HepG2 (cell line): ENCODE data around the gene CARMIL3. TPM values are rescaled to one million over a fixed set of nuclear protein-coding genes. Genes with fewer than 3 reads are reported as not detected.

Experiments used
- ARNT ChIP-seq: fragments of 450-650 bp; IDR thresholded peaks from 2 replicates; pipeline ENCODE4 v1.6.1; 2017
- ASH2L ChIP-seq: fragments of 300-600, 200-600 bp; sonication (generic); IDR thresholded peaks from 2 replicates; pipeline ENCODE4 v1.7.0; 2017; ENCODE audit warnings: low read depth, mild to moderate bottlenecking, moderate library complexity, mixed read lengths, low read length; ENCODE audit not compliant: insufficient read length
- FOSL2 ChIP-seq: sonication (generic); formaldehyde crosslinking; IDR thresholded peaks from 2 replicates; pipeline ENCODE4 v1.4.0; 2020; ENCODE audit warnings: missing genetic modification reagents
- KAT2B ChIP-seq: fragments of 150-350 bp; IDR thresholded peaks from 2 replicates; pipeline ENCODE4 v1.6.1; 2014; ENCODE audit warnings: low read depth, low read length, borderline replicate concordance
- KDM4B ChIP-seq: sonication (generic); formaldehyde crosslinking; IDR thresholded peaks from 2 replicates; pipeline ENCODE4 v1.4.0; 2020; ENCODE audit warnings: missing genetic modification reagents
- MZF1 ChIP-seq: sonication (generic); formaldehyde crosslinking; IDR thresholded peaks from 2 replicates; pipeline ENCODE4 v1.8.1; 2023; ENCODE audit warnings: mild to moderate bottlenecking, missing genetic modification reagents, borderline replicate concordance
- RARG ChIP-seq: sonication (generic); formaldehyde crosslinking; IDR thresholded peaks from 2 replicates; pipeline ENCODE4 v1.4.0; 2020; ENCODE audit warnings: low read depth, mild to moderate bottlenecking, missing genetic modification reagents
- TP53 ChIP-seq: sonication (generic); formaldehyde crosslinking; conservative IDR thresholded peaks from 2 replicates; pipeline ENCODE4 v1.4.0; 2020; ENCODE audit warnings: missing genetic modification reagents
- XRCC5 ChIP-seq: fragments of 200-400 bp; formaldehyde crosslinking; optimal IDR thresholded peaks from 2 replicates; pipeline ENCODE3; 2017; ENCODE audit warnings: mild to moderate bottlenecking, low read length
- ZC3H4 ChIP-seq: sonication (generic); formaldehyde crosslinking; IDR thresholded peaks from 2 replicates; pipeline ENCODE4 v1.4.0; 2020; ENCODE audit warnings: missing genetic modification reagents, borderline replicate concordance
- ZFP62 ChIP-seq: sonication (generic); formaldehyde crosslinking; IDR thresholded peaks from 2 replicates; pipeline ENCODE4 v1.4.0; 2020; ENCODE audit warnings: missing genetic modification reagents
- ZNF253 ChIP-seq: sonication (generic); formaldehyde crosslinking; IDR thresholded peaks from 2 replicates; pipeline ENCODE4 v1.8.0; 2022; ENCODE audit warnings: mild to moderate bottlenecking, missing genetic modification reagents, borderline replicate concordance
- ZNF326 ChIP-seq: sonication (generic); formaldehyde crosslinking; IDR thresholded peaks from 2 replicates; pipeline ENCODE4 v1.4.0; 2020; ENCODE audit warnings: missing genetic modification reagents, borderline replicate concordance
- ZNF558 ChIP-seq: sonication (generic); formaldehyde crosslinking; IDR thresholded peaks from 2 replicates; pipeline ENCODE4 v1.9.0; 2022; ENCODE audit warnings: mild to moderate bottlenecking, missing genetic modification reagents, borderline replicate concordance
- ZNF616 ChIP-seq: sonication (generic); formaldehyde crosslinking; IDR thresholded peaks from 2 replicates; pipeline ENCODE4 v1.5.0; 2020; ENCODE audit warnings: low read depth, mild to moderate bottlenecking, missing genetic modification reagents
- ZNF720 ChIP-seq: sonication (generic); formaldehyde crosslinking; IDR thresholded peaks from 2 replicates; pipeline ENCODE4 v1.4.0; 2020; ENCODE audit warnings: missing genetic modification reagents
- ZSCAN29 ChIP-seq: sonication (generic); formaldehyde crosslinking; conservative IDR thresholded peaks from 2 replicates; pipeline ENCODE4 v1.4.0; 2020; ENCODE audit warnings: mild to moderate bottlenecking, missing genetic modification reagents
- polyA plus RNA-seq, 8 experiments: library from polyadenylated mRNA; depleted of rRNA in 3 of 8; stranded (reverse) in 7 of 8; unstranded in 1 of 8; fragments of >200 nt; fragmentation: Illumina TruSeq in 4 of 8; extraction: Trizol in 4 of 8; gene quantifications; 2 replicates each; pipeline versions ENCODE4 v1.2.1 to v1.2.3, GENCODE V29; 2011 to 2016; ENCODE audit warnings: low read depth in 4 of 8, missing spikeins in 1 of 8, mixed read lengths in 1 of 8; ENCODE audit not compliant: insufficient read depth in 1 of 8
- total RNA-seq, 5 experiments: library from RNA; depleted of rRNA; stranded (reverse); fragments of >200 nt; fragmentation: Illumina TruSeq; extraction: Trizol; gene quantifications; 2 replicates each; pipeline ENCODE4 v1.2.3, GENCODE V29; 2016; ENCODE audit warnings: low read depth in 1 of 5
- TF ChIP-seq, protein P1 (sequence below): sonication (generic); formaldehyde crosslinking; IDR thresholded peaks from 2 replicates; pipeline ENCODE4 v1.4.0; 2020; ENCODE audit warnings: low read depth, missing genetic modification reagents
- TF ChIP-seq, protein P2 (sequence below): IDR thresholded peaks from 2 replicates; pipeline ENCODE4 v1.6.1; 2016; ENCODE audit warnings: missing compliant biosample characterization, missing genetic modification reagents, borderline replicate concordance
- TF ChIP-seq, protein P3 (sequence below): sonication (generic); formaldehyde crosslinking; IDR thresholded peaks from 2 replicates; pipeline ENCODE4 v1.4.0; 2020; ENCODE audit warnings: low read depth, mild to moderate bottlenecking, missing genetic modification reagents
- TF ChIP-seq, protein P4 (sequence below): sonication (generic); formaldehyde crosslinking; IDR thresholded peaks from 2 replicates; pipeline ENCODE4 v1.5.0; 2020; ENCODE audit warnings: mild to moderate bottlenecking, missing genetic modification reagents

CARMIL3 gene
- total and polyA plus RNA-seq, 2 of the 13 experiments (the other 11 are each of a cell fraction or from before 2014, with no cell fraction given), result 0.27 to 0.55 TPM

DNA sequence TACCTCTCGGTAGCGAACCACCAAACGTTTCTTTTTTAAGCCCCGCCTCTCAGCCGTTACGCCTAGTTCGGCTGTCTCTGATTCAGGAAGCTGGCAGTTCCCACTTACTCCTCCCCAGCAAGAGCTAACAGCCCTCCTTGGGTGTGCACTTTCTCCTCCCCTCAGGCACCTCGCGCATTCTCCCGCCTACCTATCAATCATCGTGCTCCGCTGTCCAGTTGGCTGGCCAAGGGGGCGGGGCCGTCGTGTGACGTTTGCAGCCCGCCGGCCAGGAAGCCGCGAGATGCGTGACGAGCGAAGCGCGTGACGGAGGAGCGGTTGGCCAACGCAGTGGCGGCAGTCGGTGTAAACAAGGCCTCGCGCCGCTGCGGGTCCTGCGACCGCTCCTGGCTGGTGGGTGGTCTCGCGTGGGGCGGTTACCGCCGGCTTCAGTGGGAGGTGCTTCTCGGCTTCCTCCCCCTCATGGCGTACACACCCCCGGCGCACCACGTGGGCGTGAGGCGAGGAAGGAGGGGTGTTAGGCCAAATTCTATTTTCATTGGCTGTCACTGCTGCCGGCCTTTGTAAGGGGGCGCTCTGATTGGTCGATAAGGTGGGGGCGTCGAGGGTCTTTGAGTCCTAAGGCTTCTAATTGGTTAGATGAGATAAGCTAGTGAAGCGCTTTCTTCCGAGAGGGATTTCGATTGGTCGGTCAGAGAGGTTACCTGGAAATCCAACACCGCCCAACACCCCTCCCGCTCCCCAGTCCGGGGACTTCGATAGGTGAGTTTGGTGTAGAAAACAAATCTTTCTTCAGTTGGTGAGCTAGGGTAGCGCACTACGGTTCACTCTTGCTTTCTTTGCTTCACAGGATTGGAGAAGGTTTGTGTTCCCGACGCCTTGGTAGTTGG is 63.0 kb downstream of the CARMIL3 start, which contains the start of the genes DCAF11 and NRL (continued):
- TF ChIP-seq ZC3H4 (peak; percentile 98), ZNF720 (CRISPR knock-in tag) (peak; percentile 93; the same call in 1 of the 2 replicates), ARNT (no peak), ZSCAN29 (CRISPR knock-in tag) (0 out of 2 replicates have a peak, but pooled peaks have one; percentile 40), ZFP62 (CRISPR knock-in tag) (no peak), RARG (peak; percentile 91; the same call in 1 of the 2 replicates), ASH2L (peak; percentile 86), MZF1 (CRISPR knock-in tag) (peak; percentile 99), XRCC5 (peak; percentile 94), ZNF616 (peak; percentile 97), KAT2B (0 out of 2 replicates have a peak, but pooled peaks have one; percentile 26), FOSL2 (CRISPR knock-in tag) (peak; percentile 81), TP53 (CRISPR knock-in tag) (no peak; the same call in 1 of the 2 replicates), ZNF253 (CRISPR knock-in tag) (no peak), ZNF326 (CRISPR knock-in tag) (peak; percentile 81; the same call in 1 of the 2 replicates), KDM4B (CRISPR knock-in tag) (peak; percentile 99), ZNF558 (no peak)
- TF ChIP-seq, protein P1, sequence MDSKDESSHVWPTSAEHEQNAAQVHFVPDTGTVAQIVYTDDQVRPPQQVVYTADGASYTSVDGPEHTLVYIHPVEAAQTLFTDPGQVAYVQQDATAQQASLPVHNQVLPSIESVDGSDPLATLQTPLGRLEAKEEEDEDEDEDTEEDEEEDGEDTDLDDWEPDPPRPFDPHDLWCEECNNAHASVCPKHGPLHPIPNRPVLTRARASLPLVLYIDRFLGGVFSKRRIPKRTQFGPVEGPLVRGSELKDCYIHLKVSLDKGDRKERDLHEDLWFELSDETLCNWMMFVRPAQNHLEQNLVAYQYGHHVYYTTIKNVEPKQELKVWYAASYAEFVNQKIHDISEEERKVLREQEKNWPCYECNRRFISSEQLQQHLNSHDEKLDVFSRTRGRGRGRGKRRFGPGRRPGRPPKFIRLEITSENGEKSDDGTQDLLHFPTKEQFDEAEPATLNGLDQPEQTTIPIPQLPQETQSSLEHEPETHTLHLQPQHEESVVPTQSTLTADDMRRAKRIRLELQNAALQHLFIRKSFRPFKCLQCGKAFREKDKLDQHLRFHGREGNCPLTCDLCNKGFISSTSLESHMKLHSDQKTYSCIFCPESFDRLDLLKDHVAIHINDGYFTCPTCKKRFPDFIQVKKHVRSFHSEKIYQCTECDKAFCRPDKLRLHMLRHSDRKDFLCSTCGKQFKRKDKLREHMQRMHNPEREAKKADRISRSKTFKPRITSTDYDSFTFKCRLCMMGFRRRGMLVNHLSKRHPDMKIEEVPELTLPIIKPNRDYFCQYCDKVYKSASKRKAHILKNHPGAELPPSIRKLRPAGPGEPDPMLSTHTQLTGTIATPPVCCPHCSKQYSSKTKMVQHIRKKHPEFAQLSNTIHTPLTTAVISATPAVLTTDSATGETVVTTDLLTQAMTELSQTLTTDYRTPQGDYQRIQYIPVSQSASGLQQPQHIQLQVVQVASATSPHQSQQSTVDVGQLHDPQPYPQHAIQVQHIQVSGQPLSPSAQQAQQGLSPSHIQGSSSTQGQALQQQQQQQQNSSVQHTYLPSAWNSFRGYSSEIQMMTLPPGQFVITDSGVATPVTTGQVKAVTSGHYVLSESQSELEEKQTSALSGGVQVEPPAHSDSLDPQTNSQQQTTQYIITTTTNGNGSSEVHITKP (CRISPR knock-in tag), result peak; percentile 88
- TF ChIP-seq, protein P2, sequence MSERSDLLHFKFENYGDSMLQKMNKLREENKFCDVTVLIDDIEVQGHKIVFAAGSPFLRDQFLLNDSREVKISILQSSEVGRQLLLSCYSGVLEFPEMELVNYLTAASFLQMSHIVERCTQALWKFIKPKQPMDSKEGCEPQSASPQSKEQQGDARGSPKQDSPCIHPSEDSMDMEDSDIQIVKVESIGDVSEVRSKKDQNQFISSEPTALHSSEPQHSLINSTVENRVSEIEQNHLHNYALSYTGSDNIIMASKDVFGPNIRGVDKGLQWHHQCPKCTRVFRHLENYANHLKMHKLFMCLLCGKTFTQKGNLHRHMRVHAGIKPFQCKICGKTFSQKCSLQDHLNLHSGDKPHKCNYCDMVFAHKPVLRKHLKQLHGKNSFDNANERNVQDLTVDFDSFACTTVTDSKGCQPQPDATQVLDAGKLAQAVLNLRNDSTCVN, result peak; percentile 93
- TF ChIP-seq, protein P3, sequence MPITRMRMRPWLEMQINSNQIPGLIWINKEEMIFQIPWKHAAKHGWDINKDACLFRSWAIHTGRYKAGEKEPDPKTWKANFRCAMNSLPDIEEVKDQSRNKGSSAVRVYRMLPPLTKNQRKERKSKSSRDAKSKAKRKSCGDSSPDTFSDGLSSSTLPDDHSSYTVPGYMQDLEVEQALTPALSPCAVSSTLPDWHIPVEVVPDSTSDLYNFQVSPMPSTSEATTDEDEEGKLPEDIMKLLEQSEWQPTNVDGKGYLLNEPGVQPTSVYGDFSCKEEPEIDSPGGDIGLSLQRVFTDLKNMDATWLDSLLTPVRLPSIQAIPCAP (CRISPR knock-in tag), result peak; percentile 95; the same call in 1 of the 2 replicates
- TF ChIP-seq, protein P4, sequence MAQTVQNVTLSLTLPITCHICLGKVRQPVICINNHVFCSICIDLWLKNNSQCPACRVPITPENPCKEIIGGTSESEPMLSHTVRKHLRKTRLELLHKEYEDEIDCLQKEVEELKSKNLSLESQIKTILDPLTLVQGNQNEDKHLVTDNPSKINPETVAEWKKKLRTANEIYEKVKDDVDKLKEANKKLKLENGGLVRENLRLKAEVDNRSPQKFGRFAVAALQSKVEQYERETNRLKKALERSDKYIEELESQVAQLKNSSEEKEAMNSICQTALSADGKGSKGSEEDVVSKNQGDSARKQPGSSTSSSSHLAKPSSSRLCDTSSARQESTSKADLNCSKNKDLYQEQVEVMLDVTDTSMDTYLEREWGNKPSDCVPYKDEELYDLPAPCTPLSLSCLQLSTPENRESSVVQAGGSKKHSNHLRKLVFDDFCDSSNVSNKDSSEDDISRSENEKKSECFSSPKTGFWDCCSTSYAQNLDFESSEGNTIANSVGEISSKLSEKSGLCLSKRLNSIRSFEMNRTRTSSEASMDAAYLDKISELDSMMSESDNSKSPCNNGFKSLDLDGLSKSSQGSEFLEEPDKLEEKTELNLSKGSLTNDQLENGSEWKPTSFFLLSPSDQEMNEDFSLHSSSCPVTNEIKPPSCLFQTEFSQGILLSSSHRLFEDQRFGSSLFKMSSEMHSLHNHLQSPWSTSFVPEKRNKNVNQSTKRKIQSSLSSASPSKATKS (CRISPR knock-in tag), result no peak
